ENCODE results near the gene UBL4A.

Gene UBL4A

DNA sequence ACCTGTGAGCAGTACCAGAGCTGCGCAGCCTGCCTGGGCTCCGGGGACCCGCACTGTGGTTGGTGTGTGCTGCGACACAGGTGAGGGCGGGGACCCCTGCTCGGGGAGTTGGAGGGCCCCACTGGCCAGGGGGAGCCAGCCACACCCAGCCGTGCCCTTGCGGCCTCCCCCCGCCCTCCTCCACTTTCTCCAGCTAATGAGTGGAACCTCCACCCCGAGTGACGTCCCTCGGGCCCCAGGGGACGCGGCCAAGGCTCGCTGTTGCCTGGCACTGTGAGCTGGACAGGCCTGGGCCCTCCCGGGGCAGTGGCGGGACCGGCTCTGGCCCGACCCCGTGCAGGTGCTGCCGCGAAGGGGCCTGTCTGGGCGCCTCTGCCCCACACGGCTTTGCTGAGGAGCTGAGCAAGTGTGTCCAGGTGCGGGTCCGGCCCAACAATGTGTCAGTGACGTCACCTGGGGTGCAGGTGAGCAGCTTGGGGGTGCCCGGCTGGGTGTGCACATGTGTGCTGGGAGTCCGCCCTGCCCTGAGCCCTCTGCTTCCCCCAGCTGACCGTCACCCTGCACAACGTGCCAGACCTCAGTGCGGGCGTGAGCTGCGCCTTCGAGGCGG is 22.7 kb downstream of the UBL4A start:
- DNase-seq (ENCODE audit: low spot score) = no peak

DNA sequence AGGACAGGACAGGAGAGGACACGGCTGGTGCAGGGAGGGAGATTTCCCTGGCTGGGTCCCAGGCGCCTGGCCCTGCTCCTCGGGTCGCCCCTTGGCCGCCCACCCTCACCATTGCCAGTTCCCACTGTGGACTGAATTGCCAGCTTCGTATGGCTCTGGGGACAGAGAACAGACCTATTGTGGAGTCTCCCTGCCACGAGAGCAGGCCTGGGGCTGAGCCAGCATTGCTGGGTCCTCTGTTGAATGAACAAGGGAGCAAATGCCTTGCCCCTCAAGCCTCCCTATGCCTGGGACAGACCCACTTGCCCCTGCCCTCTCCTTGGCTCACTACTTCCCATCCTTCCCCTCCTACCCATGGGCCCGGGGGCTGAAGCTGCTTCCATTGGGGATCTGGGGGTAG is 24.0 kb downstream of the UBL4A start:
- no peak for DNase-seq (ENCODE audit: low spot score)

- no peak for DNase-seq (ENCODE audit: low spot score)
Measured at GRCh38 chrX:154460326-154460725, 26.1 kb downstream of the UBL4A start.

- no peak for DNase-seq (ENCODE audit: low spot score)
Measured at GRCh38 chrX:154459832-154460231, 26.6 kb downstream of the UBL4A start.

DNA sequence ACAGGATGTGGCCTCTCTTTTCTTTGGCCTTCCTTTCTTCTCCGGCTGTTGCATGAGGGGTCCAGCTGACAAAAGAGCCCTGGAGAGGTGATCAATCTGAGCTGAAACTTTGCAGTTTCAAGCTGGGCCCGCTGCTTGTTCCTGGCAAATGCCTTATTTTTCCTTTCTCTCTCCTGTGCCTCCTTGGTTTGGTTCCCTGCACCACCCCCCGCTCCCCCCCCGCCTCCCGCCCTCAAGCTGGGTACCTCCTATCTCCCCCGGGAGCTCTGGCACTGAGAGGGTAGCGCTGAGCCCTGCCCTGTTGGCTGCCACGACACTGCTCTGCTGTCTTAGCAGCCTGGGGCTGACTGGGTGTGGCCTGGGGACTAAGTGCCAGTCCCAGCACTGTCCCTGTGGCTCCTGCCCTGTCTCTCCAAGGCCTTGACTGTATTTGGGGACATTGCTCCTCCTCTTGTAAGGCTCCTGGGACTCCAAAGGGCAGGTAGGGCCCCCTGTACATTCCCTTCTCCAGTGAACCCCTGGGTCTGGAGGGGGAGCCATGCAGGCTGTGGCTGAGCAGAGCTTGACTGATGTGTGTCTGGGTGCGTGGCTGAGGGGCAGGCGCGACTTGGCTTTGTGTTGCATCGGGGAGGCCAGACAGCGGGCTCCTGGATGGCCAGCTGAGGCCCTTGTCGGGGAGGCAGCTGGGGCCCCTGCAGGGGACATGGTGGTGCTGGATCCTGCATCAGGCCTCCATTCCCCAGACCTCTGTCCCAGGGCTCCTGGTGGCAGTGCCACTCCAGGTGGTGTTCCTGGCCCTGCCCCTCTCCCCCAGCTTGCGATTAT is 27.2 kb downstream of the UBL4A start:
- DNase-seq (ENCODE audit: low spot score) = peak; percentile 11

GRCh38 chrX:154458116-154458953 is 28.1 kb downstream of the UBL4A start, which contains the start of gene PLXNA3:
PLXNA3 (plus strand) TSS chrX:154458281; CDS start chrX:154460184, 1,903 bp downstream.
- peak; percentile 66 for DNase-seq (ENCODE audit: low spot score)

DNA sequence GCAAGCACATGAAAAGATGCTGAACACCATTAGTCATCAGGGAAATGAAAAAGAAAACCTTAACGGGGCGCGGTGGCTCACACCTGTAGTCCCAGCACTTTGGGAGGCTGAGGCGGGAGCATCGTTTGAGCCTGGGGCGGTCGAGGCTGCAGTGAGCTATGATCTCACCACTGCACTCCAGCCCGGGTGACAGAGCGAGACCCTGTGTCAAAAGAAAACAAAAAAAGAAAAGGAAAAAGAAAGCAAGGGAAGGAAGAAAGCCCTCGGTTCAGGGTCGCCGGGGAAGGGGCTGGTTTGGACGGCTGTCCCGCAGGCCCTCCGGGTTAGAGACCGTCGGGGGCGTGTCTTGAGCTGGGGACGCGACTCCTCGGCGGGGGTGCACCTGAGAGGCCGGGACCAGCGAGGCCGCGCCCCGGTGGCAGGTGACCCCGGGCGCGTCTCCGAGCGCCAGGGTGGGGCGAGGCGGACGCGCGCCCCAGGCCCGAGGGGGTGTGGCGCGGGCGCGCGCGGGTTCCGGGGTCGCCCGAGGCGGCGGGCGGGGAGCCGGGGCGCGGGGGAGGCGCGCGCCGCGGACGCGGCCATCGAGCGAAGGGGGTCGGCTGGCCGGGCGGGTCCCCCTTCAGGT is 28.8 kb downstream of the UBL4A start:
- DNase-seq (ENCODE audit: low spot score) = peak; percentile 79

- DNase-seq (ENCODE audit: low spot score) = no peak
Measured at GRCh38 chrX:154452823-154453222, 33.6 kb downstream of the UBL4A start.

GRCh38 chrX:154450312-154450711 is 36.1 kb downstream of the UBL4A start:
- DNase-seq (ENCODE audit: low spot score) = no peak

DNA sequence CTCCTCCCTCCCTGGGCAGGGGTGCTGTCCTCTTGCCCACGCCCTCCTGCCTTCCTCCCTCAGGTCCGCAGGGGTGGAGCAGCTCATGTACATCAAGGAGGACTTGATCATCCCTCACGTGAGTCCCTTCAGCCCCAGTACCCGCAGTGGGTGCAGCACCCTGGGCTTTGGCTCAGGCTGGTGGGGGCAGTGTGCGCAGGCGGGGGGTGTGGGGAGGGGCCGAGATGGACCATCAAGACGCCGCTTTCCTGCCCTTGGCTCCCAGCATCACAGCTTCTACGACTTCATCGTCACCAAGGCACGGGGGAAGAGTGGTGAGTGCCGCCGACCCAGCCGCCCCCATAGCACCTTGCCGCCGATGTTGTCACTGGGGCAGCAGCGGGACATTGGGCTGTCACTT is 36.8 kb downstream of the UBL4A start:
- no peak for DNase-seq (ENCODE audit: low spot score)

DNA sequence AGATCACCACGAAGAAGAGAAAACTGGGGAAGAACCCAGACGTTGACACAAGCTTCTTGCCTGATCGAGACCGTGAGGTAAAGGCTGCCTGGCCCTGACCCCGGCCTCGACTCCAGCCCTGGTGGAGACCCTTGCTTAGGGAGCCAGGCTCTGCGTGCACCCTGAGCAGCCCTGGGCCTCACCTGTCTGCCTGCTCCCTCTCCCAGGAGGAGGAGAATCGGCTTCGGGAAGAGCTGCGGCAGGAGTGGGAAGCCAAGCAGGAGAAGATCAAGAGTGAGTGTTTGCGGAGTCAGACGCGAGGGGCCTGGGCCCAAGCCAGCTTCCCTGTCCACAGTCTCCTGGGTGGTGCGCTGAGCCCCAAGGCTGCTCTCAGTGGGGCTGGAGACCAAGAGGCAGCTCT is 37.9 kb downstream of the UBL4A start:
- DNase-seq (ENCODE audit: low spot score) = no peak

- no peak for DNase-seq (ENCODE audit: low spot score)
Measured at GRCh38 chrX:154446430-154446829, 40.0 kb downstream of the UBL4A start.

DNA sequence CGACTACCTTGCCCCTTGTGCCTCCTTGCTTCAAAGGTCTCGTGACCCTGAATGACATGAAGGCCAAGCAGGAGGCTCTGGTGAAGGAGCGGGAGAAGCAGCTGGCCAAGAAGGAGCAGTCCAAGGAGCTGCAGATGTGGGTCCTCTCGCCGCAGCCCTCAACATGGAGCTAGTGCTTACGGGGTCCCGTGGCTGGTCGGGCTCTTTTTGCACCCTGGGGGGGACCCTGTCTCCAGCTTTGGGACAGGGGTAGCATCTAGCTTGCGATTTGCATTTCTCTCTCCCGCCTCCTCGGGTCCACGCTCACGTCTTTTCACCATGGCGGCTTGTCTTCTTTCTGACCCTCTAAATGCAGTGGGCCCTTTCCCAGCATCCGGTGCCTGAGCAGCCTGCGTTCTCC is 40.6 kb downstream of the UBL4A start:
- DNase-seq (ENCODE audit: low spot score) = no peak

- DNase-seq (ENCODE audit: low spot score) = no peak
Measured at GRCh38 chrX:154444755-154445246, 41.6 kb downstream of the UBL4A start.

DNA sequence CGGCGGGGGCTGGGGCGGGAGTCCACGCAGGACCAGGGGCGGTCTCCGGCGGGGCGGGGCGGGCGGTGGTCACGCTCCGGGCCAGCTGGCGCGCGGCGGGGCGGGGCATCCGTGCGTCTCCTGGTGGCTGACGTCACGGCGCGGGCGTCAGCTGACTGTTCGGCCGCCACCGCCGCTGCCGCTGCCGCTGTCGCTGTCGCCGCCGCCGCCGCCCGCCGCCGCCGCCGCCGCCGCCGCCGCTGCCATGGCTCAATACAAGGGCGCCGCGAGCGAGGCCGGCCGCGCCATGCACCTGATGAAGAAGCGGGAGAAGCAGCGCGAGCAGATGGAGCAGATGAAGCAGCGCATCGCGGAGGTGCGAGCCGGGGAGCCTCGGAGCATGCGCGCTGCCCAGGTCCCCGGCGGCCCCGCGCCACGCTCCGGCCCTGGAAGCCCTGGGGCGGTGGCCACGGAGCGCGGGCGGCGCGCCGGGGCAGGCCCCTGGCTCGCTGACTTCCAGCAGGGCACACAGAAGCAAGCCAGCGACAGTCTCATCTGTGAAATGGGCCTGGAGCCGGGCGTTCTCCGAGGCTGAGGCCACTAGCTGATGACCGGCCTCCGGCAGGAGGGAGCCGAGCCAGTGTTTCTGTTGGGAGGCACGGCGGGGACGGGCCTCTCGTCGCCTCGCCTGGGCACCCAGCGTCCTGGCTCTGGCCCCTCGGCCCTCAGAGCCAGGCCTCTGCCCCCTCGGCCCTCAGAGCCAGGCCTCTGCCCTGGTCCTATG is 42.2 kb downstream of the UBL4A start, which contains the start of gene FAM50A:
Gene FAM50A, plus strand, starts transcription at position 150 of the 763 bp plus-strand sequence. Its CDS starts 95 bp downstream, at position 245.
- DNase-seq (ENCODE audit: low spot score) = peak; percentile 80

DNA sequence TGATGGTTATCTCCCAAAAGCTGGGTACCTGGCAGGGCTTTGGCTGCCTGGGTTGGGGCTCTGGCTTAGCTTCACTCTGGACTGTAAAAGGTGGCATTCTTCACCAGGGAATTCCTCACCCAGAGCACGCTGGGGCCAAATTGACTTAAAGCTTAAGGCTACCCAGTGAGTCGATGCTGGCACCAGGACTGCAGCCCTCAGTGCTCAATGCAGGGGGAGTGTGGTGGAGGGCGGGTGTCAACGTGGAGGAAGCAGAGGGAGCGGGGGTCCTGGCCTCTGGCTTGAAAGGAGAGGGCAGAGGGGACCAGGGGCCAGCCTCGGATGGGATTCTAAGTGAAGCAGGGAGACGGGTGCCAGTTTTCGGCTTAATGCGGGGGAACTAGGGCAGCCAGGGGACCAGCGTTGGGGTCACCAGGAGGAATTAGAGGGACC is 42.9 kb downstream of the UBL4A start:
- no peak for DNase-seq (ENCODE audit: low spot score)

DNA sequence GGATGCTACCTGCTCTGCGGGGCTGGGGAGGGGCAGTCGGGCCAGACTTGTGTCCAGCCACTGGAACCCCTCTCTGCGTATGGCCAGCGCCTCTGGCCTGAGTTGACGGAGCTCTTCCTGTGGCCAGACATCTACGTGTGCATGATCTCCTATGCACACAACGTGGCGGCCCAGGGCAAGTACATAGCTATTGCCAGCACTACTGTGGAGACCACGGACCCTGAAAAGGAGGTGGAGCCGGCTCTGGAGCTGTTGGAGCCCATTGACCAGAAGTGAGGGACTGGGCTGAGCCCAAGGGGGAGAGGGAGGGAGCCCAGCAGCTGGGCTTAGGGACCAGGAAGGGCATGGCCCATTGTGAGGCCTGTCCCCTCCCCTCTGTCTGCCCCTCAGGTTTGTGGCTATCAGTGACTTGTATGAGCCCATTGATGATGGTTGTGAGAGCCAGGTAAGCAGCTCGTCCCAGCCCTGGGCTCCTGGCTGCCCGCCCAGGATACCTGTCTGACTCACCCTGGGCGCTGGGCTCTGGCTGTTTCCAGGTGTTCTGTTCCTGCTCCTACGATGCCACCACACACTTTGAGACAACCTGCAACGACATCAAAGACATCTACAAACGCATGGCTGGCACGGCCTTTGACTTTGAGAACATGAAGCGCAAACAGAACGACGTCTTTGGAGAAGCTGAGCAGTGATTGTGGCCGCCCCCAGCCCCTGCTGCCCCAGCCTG is 44.3 kb downstream of the UBL4A start:
- DNase-seq (ENCODE audit: low spot score) = no peak

GRCh38 chrX:154441564-154441963 is 44.9 kb downstream of the UBL4A start:
- no peak for DNase-seq (ENCODE audit: low spot score)

GRCh38 chrX:154440623-154441357 is 45.6 kb downstream of the UBL4A start:
- DNase-seq (ENCODE audit: low spot score) = no peak

DNA sequence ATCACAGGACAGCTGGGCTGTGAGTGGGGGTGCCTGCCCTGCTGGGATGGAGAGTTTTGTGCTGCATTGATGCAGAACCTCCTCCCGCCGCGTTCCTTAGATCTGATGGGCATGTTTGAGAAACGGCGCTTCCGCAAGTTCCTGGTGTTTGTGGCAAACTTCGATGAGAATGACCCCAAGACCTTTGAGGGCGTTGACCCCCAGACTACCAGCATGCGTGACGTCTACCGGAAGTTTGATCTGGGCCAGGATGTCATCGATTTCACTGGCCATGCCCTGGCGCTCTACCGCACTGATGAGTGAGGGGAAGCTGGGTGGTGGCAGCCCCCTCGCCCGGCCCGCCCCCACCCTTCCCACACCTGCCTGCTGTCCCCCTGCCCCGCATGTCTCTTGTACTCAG is 46.6 kb downstream of the UBL4A start:
- DNase-seq (ENCODE audit: low spot score) = no peak
